ENCODE data around the gene NOL11.
"Not testable (repeated sequence)": the region's sequence is repeated elsewhere in the genome, so short reads cannot be mapped to it uniquely, and the experiment has no call there.

The NOL11 gene

DNA sequence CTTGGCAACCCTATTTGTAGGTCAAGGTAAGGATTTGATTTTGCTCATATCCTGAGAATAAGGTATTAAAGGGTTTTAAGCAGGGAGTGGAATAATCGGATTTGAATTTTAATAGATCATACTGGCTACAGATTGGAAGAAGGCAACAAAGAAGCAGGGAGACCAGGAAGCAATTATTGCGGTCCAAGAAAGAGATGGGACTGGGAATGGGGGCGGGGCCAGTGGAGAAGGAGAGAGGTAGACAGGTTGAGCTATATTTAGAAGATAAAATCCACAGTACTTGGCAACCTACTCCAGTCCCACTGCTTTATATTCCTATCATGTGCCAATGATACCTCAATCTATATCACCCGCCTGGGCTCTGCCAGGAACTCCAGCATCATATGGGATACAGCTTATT lies 5.8 kb upstream of the NOL11 start:
- DNase-seq = no peak

GRCh38 chr17:67712375-67712774 lies 5.4 kb upstream of the NOL11 start:
- DNase-seq = no peak

GRCh38 chr17:67713169-67713568 lies 4.6 kb upstream of the NOL11 start:
- no peak for DNase-seq

DNA sequence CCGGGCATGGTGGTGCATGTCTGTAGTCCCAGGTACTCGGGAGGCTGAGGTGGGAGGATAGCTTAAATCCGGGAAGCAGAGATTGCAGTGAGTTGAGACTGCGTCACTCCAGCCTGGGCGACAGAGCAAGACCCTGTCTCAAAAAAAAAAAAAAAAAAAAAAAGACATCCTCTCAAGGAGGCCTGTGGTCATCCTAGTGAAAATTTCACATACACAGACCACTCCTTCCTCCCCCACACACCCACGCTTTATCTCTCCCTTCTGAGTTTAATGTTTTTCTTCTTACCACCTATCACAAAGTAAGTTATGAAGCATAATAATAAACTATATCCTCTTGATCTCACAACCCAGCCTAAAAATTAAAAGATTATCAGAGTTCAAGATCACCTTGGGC lies 1.3 kb upstream of the NOL11 start:
- DNase-seq = no peak

DNA sequence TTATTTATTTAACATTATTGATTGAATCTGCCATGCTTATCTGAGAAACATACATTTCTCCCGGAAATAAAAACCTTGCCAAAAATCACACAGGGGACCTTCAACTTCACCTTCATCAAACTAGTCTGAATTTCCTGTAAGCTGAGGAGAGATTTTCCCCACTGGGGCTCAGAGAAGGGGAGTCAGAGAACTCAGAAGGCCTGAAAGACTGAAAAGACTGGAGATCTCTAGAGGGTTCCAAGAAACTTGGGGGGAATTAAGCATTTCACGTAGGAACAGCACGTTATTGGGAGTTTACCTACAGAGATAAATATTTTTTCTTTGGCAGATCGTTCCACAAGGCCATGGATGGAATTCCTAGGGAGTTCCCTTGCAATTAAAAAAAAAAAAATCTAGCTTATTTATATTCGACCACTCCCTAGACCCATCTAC lies 528 bp upstream of the NOL11 start:
- no peak for DNase-seq

GRCh38 chr17:67718325-67718941 lies 697 bp downstream of the NOL11 start:
- peak; percentile 47 for DNase-seq

- no peak for DNase-seq
These were observed 7.6 kb downstream of the NOL11 start for GRCh38 chr17:67725373-67725791.

DNA sequence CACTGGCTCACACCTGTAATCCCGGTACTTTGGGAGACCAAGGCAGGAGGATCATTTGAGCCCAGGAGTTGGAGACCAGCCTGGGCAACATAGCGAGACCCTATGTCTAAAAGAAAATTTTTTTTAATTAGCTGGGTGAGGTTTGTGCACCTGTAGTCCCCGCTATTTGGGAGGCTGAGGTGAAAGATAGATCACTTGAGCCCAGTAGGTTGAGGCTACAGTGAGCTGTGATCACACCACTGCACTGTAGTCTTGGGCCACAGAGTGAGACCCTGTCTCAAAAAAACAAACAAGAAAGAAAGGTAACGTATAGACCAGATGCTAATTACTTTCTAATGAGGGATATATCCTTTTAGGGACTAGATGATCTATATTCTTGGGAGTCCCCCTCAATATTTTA lies 8.1 kb downstream of the NOL11 start:
- no peak for DNase-seq

DNA sequence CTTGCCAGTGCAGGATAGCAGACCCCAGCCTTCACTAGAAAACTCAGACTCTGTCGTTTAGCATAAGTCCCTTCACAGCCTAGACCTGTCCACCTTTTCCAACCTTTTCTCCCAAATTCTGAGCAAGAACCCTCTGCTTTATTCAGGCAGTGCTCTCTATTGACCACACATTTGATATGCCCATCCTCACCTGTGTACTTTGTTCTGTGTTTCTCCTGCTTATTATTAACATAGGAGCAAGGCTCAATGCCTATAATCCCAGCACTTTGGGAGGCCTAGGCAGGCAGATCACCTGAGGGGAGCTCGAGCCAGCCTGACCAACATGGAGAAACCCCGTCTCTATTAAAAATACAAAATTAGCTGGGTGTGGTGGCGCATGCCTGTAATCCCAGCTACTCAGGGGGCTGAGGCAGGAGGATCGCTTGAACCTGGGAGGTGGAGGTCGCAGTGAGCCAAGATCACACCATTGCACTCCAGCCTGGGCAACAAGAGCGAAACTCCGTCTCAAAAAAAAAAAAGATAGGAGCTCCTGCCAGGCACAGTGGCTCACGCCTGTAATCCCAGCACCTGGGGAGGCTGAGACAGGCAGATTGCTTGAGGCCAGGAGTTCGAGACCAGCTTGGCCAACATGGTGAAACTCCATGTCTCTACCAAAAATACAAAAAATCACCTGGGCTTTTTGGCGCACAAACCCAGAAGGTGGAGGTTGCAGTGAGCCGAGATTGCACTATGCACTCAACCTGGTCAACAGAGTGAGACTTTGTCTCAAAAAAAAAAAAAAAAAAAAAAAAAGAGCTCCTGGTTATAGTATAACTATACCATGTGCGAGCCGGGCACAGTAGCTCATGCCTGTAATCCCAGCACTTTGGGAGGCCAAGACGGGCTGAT lies 9.7 kb downstream of the NOL11 start:
- DNase-seq = not testable (repeated sequence)

- no peak for DNase-seq
These were observed 12.2 kb downstream of the NOL11 start for GRCh38 chr17:67729903-67730302.

- DNase-seq = no peak
These were observed 13.0 kb downstream of the NOL11 start for GRCh38 chr17:67730731-67731130.

- DNase-seq = no peak
These were observed 15.7 kb downstream of the NOL11 start for GRCh38 chr17:67733449-67733848.

DNA sequence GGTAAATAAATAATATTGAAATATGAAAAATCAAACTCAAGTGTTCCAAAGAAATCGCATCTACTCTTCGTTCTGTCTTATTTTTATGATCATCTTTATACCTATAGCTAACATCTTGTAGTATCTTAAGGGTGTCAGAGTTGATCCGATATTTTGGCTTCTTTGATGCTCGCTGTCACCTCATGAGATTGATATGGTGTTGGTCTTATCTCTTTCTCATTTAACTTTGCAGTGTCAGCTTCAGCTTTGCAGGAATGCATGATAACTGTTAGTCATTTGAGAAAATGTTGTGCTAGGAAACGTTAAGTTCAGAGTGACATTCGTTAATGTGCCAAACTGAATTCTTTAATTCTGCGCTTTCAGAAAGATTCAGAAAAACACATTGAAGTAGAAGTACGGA lies 19.4 kb downstream of the NOL11 start:
- DNase-seq = no peak

- no peak for DNase-seq
These were observed 24.3 kb downstream of the NOL11 start for GRCh38 chr17:67742025-67742424.

- no peak for DNase-seq
These were observed 29.2 kb downstream of the NOL11 start for GRCh38 chr17:67746704-67747571.

- no peak for DNase-seq
These were observed 30.0 kb downstream of the NOL11 start for GRCh38 chr17:67747681-67748235.

- DNase-seq = no peak
These were observed 32.3 kb downstream of the NOL11 start for GRCh38 chr17:67750067-67750466.

DNA sequence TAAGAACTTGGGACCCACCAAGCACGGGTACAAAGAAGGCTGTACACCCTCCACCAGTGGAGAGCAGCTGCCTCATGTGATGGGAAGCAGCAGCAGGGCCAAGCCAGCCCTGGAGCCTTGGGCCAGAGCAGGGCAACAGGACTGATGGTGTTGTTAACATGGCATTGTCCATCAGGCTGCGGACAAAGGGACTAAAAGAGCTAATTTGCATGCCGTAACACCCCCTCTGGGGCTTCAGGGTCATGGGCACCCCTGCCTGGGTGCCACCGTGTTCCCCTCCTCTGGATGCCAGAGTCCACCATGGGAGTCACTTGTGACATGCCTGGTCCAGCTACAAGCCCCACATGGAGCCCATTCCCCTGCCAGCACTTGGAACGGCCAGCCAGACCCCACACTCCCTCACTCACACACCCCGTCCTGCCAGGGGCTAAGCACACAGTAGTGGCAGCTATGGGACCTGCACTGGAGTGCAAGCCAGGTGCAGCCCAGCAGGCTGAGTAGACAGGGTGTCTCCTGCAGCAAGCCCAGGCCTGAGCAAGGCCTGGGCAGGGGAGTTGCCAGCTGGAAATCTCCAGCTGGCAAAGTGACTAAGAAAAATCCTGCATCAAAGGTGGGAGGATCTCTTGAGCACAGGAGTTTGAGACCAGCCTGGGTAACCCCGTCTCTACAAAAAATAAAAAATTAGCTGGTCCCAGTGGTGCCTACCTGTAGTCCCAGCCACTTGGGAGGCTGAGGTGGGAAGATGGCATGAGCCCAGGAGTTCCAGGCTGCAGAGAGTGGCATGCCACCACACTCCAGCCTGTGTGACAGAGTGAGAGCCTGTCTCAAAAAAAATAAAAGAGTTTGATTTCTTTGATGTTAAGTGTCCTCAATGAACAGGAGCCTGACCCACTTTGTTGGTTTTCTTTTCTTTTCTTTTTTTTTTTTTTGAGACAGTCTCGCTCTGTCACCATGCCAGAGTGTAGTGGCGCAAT lies 33.7 kb downstream of the NOL11 start:
- no peak for DNase-seq

- DNase-seq = not testable (repeated sequence)
These were observed 34.4 kb downstream of the NOL11 start for GRCh38 chr17:67752160-67752559.

GRCh38 chr17:67753026-67753425 lies 35.3 kb downstream of the NOL11 start:
- DNase-seq = no peak

- DNase-seq = no peak
These were observed 36.3 kb downstream of the NOL11 start for GRCh38 chr17:67754001-67754400.

GRCh38 chr17:67754686-67755085 lies 37.0 kb downstream of the NOL11 start:
- DNase-seq = not testable (repeated sequence)
